ENCODE results near the gene CTNNBL1.

DNA sequence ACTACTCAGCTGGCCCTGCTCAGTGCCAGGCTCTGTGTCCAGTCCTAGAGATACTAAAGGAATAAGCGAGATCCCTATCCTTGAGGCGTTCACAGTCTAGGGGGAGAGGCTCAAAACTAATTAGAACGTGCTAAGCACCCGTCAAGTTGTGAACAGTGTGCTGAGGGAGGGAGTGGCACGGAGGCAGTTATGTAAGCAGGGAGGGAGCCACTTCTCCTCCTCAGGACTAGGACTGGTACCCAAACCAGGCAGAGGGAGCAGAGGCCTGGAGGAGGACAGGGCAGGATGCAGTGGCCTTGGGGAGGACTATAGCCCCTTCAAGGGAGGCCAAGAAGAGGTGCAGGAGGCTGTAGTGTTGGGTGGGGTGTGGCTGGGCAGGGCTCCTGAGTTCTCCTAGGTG, 169.5 kb downstream of the CTNNBL1 start:
- TF ChIP-seq EGR1 (IDR thresholded peaks at IDR 0.05; ENCODE audit: low read depth), result no peak
- no peak for TF ChIP-seq CEBPB (IDR thresholded peaks at IDR 0.05; ENCODE audit: low read depth)
- no peak for TF ChIP-seq EZH2phosphoT487 (IDR thresholded peaks at IDR 0.05; ENCODE audit: borderline replicate concordance)
- TF ChIP-seq, protein P1, sequence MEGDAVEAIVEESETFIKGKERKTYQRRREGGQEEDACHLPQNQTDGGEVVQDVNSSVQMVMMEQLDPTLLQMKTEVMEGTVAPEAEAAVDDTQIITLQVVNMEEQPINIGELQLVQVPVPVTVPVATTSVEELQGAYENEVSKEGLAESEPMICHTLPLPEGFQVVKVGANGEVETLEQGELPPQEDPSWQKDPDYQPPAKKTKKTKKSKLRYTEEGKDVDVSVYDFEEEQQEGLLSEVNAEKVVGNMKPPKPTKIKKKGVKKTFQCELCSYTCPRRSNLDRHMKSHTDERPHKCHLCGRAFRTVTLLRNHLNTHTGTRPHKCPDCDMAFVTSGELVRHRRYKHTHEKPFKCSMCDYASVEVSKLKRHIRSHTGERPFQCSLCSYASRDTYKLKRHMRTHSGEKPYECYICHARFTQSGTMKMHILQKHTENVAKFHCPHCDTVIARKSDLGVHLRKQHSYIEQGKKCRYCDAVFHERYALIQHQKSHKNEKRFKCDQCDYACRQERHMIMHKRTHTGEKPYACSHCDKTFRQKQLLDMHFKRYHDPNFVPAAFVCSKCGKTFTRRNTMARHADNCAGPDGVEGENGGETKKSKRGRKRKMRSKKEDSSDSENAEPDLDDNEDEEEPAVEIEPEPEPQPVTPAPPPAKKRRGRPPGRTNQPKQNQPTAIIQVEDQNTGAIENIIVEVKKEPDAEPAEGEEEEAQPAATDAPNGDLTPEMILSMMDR (IDR thresholded peaks at IDR 0.05 in 2 of 3, conservative IDR thresholded peaks at IDR 0.05 in 1 of 3; ENCODE audit: borderline replicate concordance in 1 of 3, insufficient read depth in 1 of 3, low read depth in 2 of 3, low read length in 2 of 3), result no peak
- TF ChIP-seq POLR2A (IDR thresholded peaks at IDR 0.05; ENCODE audit: borderline replicate concordance, extremely low read depth, insufficient read depth, insufficient read length), result no peak
- no peak for TF ChIP-seq YY1 (IDR thresholded peaks at IDR 0.05; ENCODE audit: extremely low read depth, insufficient replicate concordance, low read depth, low read length)
- no peak for TF ChIP-seq POLR2AphosphoS5 (IDR thresholded peaks at IDR 0.05; ENCODE audit: low read depth, low read length)
- TF ChIP-seq ZNF274 (IDR thresholded peaks at IDR 0.05; ENCODE audit: low read depth, low read length), result no peak
- TF ChIP-seq, protein P2, sequence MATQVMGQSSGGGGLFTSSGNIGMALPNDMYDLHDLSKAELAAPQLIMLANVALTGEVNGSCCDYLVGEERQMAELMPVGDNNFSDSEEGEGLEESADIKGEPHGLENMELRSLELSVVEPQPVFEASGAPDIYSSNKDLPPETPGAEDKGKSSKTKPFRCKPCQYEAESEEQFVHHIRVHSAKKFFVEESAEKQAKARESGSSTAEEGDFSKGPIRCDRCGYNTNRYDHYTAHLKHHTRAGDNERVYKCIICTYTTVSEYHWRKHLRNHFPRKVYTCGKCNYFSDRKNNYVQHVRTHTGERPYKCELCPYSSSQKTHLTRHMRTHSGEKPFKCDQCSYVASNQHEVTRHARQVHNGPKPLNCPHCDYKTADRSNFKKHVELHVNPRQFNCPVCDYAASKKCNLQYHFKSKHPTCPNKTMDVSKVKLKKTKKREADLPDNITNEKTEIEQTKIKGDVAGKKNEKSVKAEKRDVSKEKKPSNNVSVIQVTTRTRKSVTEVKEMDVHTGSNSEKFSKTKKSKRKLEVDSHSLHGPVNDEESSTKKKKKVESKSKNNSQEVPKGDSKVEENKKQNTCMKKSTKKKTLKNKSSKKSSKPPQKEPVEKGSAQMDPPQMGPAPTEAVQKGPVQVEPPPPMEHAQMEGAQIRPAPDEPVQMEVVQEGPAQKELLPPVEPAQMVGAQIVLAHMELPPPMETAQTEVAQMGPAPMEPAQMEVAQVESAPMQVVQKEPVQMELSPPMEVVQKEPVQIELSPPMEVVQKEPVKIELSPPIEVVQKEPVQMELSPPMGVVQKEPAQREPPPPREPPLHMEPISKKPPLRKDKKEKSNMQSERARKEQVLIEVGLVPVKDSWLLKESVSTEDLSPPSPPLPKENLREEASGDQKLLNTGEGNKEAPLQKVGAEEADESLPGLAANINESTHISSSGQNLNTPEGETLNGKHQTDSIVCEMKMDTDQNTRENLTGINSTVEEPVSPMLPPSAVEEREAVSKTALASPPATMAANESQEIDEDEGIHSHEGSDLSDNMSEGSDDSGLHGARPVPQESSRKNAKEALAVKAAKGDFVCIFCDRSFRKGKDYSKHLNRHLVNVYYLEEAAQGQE (IDR thresholded peaks at IDR 0.05; ENCODE audit: low read depth), result no peak
- TF ChIP-seq SP1 (IDR thresholded peaks at IDR 0.05; ENCODE audit: low read depth), result no peak
- no peak for TF ChIP-seq RAD21 (IDR thresholded peaks at IDR 0.05; ENCODE audit: low read depth)
- TF ChIP-seq JUND (IDR thresholded peaks at IDR 0.05), result no peak

All from HCT116 (cell line).